Stimulated activated CD8-positive, alpha-beta memory T cell treated with anti-CD3 and anti-CD28 coated beads, Interleukin-15, amount 100 ng/mL, for 1 hour (primary cell): ENCODE data around the gene TXNDC11.

Experiments
- DNase-seq: peaks from one replicate; pipeline ENCODE4 v3.0.0-alpha.2; 2020; ENCODE audit warnings: low read depth

The TXNDC11 gene

DNA sequence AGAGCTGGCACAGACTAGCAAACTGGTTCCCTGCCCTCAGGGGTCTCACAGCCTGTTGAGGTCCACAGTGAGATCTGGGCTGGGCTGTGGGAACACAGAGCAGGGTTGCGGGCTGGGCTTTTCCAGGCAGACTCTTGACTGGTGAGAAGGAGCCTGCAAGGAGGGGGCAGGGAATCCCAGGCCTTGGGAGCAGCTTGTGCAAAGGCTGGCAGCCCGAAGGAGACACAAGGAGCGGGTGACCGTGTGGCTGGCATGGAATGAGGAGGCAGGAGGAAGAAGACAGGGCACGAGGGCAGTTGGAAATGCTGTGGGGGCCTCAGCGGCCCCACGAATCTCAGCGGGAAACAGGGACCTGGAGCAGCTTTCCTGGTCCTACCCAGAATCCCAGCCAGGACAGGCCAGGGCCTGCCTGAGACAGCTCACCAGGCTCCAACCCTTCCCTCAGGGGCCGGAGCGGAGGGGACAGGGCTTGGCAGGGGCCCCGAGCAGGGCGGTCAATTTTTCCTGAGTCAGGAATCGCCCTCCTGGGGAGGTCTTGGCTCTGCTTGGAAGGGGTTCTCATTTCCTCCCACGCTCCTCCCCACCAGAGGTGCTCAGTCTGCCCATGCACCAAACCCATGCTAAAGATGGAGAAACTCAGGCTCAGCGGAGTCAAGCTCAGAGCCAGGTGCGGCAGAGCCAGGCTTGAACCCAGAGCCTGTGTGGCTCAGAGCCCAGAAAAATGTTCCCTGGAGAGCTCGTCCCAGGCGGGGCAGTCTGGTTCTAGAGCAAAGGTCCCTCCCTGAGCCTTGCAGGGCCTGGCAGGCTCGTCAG is 83.6 kb downstream of the TXNDC11 start:
- DNase-seq = no peak

DNA sequence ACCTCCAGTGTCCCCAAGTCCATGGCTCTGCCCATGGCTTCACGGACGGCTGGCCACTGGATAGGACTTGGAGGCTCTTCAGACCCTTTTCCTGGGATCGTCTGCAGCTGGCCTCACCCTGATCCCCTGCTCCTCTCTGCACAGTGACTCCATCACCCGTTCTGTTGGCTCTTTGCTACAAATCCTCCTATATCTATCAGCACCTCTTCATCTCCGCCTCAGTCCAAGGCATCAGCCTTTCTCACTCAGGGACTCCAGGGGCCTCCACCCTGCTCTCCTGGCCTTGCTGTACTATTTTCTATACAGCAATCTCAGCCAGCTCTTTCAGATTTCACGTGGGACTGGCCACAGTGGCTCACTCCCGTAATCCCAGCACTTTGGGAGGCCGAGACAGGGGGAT is 85.1 kb downstream of the TXNDC11 start:
- DNase-seq = no peak

DNA sequence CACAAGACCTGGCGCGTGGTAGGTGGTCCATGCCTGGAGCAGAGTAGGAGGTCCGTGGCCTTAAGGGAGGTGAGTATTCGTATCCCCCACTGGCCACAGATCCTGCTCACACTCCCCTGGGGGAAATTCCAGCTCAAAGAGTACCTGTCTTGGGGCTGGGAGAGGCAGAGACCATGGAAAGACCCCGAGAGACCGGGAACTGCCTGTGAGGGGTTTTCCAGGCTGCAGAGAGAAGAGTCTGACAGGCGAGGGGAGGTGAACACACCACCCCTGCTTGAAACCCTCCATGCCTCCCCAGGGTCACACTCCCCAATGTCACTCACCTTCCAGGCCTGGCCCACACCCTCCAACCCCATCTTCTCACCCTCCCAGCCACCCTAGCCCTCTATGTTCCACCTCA is 87.0 kb downstream of the TXNDC11 start:
- DNase-seq = no peak

DNA sequence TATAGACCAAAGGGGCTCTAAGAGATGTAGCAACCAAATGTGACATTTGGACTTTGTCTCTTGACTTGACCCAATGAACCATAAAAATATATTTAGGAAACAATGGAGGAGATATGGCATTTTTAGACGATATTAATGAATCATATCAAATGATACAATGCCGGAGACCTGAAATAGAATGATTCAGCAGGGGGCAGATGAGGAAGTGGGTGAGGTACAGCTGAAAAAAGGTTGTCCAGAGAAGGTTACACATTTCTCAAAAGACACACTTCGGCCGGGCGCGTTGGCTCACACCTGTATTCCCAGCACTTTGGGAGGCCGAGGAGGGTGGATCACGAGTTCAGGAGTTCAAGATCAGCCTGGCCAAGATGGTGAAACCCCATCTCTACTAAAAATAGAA is 90.9 kb downstream of the TXNDC11 start:
- DNase-seq = no peak

DNA sequence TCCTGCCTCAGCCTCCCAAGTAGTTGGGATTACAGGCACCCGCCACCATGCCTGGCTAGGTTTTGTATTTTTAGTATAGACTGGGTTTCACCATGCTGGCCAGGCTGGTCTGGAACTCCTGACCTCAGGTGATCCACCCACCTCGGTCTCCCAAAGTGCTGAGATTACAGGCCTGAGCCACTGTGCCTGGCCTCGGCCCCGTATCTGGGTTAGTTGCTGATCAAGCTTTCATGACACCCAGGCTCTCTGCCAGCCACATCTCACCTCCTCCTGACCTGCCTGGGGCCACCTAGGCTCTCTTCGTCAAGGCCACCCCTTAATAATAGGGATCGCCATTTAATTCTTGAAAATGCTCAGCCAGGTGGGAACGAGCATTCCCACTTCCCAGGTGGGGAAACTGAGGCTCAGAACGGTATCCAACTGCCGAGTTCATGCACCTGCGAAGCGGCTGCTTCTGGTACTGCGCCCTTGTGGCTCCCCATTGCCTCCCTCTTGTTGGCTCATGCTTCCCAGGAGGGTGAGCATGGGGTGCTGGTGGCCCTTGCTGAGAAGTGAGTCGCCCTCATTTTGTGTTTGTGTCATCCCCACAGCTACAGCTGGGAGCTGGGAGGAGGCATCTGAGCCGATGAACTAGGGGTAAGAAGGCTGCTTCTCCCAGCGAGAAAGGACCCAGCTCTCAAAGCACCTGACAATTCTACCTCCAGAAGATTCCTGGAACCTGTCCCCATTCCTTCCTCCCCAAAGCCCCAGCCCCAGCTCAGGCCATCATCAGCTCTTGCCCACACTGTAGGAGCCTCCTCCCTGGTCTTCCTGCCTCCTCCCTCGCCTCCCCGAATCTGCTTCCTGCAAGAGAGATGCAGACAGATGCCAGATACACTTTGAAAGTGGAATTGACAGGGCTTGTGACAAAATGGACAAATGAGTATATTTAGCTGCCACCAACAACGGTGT is 91.7 kb downstream of the TXNDC11 start:
- no peak for DNase-seq

DNA sequence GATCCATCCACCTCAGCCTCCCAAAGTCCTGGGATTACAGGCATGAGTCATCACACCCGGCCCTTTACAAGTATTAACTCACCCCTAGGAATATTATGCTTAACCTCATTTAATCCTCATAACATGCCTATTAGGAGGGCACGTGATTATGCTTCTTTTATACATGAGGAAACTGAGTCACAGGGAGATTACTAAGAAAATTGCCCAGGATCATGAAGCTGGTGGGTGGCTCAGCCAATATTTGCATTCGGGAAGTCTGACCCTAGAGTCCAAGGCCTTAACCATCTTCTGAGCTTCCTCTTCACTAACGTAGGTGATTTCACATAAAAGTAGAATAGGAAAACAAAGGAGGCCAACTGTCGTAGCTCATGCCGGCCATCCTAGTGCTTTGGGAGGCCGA is 93.4 kb downstream of the TXNDC11 start:
- DNase-seq = no peak

DNA sequence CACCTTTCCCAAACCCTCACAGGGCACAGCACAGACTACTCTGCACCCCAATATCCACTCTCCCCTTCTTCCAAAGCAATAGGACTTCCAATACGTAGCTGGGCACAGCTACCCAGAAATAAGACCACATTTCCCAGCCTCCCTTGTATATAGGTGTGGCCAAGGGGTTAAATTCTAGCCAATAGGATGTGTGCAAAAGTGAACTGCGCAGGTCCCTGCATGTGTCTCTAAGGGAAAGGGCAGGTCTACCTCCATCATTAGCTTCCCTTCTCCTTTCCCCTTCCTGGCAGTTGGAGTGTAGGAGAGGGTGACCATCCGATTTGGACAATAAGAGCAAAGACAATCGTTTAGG is 99.9 kb downstream of the TXNDC11 start:
- DNase-seq = no peak

DNA sequence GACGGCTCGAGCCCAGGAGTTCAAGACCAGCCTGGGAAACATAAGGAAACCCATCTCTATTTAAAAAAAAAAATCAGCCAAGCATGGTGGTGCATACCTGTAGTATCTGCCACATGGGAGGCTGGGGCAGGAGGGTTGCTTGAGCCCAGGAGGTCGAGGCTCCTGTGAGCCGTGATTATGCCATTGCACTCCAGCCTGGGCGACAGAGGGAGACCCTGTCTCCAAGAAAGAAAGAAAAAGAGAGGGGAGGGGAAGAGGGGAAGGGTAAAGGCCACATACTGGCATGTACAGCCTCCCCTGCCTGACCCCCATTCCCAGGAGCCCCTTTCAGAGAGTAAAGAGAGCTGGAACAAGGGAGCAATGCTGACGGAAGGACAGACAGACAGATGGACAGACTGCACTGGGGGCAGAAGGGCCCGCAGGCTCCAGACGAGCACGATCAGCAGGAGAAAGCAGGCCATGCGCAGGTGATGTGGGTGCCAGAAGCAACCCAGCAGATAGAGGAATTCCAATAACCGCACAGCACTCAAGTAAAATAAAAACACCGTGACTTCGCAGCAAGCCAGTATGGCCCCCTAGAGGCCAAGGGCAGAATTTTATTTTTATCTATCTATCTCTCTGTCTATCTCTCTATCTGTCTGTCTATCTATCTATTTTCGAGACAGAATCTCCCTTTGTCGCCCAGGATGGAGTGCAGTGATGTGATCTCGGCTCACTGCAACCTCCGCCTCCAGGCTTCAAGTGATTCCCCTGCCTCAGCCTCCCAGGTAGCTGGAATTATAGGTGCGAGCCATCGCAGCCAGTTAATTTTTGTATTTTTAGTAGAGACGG is 101.5 kb downstream of the TXNDC11 start:
- DNase-seq = no peak

DNA sequence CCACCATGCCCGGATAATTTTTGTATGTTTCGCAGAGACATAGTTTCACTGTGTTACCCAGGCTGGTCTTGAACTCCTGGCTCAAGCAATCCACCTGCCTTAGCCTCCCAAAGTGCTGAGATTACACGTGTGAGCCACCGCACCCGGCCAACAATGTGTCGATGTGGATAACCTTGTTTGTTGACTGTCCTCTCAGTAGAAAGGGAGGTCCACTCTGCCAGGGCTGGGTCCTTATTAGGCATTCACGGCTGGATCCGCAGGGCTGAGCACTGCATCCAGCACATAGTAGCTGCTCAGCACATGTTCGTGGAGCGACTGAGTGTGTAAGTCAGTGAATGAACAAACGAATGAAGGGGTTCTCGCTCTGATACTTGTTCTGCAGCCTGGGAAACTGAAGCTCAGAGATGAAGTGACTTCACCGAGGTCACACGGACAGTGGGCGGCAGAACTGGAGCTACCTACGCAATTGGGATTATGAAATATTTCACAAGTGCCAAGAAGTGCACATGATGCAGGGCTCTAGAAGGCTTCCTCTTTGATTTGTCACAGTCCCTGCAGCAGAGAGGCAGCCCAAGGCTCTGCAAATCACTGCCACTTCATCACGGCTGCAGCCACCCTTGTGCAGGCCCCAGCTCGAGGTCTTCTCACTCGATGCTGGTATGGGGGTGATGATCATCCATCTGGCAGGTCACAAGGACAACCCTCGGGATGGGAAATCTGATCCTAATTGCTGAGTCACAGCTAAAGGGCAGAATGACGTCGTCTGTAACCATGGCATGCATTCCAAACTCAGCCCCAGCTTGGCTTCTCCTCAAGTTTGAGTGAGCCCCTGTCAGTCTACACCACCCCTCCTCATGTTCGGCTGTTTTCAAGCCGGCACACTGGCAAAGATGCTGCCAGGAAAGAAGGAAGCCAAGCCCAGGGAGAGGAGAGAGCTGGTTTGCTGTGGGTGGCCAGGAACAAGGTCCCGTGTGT is 102.4 kb downstream of the TXNDC11 start:
- DNase-seq = no peak

DNA sequence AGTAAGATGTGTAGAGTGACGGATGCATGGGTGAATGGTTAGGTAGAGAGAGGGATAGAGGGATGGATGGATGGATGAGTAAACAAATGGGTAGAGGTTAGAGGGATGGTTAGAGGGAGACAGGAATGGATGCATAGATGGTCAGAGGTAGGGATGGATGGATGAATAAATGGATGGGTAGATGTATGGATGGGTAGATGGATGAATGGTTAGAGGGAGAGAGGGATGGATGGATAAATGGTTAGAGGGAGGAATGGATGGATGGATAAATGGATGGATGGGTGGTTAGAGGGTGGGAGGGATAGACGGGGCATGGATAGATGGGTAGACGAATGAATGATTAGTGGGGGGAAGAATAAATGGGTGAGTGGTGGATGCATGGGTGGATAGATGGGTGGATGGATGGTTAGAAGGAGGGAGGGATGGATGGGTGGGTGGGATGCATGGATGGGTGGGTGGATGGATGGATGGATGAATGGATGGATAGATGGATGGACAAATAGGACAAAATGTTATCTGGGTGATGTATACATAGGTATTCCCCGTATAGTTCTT is 103.6 kb downstream of the TXNDC11 start:
- no peak for DNase-seq

DNA sequence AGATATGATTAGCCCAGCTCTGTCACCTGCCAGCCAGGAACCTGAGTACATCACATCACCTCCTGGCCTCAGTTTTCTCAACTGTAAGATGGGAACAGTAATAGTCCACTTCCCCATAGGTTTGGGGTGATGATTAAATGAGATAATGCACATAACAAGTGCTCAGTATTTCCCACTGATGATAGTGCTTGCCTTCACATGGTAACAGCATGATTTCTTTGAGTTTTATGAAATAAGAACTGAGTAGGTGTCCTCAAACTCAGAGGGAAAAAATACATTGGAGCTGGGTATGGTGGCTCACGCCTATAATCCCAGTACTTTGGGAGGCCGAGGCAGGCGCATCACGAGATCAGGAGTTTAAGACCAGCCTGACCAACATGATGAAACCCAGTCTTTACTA is 104.5 kb downstream of the TXNDC11 start:
- no peak for DNase-seq

DNA sequence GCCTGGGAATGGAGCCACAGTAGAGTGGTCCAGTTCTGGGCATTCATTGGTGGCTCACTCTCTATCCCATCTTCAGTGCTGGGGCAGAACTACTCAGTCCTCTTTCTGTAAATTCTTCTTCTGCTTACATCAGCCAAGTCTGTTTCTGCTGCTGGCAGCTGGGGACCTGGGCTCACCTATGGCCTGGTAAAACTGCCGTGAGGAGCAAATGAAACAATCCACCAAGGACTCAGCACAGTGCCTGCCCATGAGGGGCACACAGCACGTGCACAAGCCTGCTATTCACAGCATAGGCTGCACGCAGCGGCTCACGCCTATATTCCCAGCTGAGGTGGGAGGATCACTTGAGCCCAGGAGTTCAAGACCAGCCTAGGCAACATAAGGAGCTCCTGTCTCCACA is 105.3 kb downstream of the TXNDC11 start:
- DNase-seq = no peak

DNA sequence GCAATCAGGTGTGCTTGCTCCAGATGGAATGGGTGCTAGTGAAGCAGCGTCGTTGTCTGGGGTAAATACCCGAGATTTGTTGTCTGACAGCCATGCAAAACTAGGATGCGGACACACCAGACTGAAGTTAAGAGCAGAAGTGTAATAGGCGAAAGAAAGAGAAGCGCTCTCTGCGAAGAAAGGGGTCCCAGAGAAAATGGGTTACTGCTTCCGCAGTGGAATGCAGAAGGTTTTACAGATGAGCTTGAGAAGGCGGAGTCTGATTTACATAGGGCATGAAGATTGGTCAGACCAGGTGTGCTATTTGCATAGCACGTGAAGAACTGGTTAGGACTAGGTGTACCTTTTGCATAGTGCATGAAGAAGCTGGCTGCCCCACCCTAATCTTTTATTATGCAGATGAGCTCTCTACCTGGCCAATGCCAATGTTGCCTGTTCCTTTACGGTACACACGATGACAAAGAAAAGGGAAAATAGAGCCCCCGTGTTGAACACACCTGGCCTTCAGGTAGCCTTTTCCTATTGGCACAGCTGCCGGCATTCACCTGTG is 106.4 kb downstream of the TXNDC11 start:
- no peak for DNase-seq

DNA sequence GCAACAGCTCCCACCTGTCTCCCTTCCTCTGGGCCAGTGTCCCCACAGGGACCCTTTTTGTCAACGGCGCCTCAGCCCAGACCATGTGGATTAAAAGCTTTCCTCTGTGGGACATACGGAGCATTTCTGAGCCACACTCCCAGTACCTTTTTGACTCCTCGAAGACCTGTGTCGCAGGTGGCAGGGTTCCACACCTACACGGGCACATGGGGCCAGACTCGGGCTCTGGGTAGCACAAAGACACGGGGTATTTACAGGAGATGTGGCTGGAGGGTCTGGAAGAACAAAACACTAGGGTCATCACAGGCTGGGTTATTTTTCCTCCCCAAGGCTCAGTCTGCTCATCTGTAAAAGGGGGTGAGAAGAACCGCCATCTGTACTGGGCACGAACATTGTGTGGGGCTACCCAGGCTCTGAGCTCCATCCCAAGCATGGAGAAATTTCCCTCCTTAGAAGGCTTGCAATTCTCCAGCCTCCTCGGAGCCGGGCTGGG is 106.9 kb downstream of the TXNDC11 start:
- no peak for DNase-seq

DNA sequence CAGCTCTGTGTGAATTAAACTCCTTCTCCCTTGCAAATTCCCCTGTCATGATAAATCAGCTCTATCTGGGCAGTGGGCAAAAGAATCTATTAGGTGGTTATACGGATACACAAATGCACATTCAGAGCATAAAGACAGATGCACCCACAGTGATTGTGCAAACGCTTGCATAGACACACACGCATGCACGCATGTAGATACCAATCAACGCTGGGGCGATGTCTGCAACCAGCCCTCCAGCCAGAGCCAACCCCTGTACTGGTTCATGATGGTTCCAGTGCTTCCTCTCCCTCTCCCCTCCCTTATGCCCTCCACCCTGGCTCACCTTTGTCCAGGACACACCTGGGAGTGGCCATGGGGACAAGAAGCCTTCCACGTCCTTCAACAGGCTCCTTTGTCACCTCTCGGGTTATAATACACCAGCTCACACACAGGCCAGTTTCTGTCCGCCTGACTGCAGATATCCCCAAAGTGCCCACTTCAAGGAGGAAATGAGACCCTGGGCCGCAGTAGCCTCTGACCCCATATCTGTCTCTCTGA is 107.5 kb downstream of the TXNDC11 start:
- no peak for DNase-seq

DNA sequence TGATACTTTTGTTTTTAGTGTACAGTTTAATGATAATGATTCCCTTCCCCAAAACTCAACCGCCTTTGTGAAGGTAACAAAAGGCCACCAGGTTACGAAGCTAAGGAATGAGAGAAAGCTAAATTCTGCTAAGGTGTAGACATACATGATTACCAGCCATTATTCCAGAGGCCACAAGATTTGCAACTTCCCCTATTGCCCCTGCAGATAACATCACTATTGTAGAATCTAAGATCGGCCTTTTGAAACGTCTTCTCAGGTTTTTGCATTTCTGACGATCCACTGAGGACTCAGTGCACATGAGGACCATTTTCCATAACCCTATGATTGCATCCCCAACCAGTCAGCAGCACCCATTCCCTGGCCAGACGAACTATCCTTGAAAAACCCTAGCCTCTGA is 108.3 kb downstream of the TXNDC11 start:
- DNase-seq = no peak

DNA sequence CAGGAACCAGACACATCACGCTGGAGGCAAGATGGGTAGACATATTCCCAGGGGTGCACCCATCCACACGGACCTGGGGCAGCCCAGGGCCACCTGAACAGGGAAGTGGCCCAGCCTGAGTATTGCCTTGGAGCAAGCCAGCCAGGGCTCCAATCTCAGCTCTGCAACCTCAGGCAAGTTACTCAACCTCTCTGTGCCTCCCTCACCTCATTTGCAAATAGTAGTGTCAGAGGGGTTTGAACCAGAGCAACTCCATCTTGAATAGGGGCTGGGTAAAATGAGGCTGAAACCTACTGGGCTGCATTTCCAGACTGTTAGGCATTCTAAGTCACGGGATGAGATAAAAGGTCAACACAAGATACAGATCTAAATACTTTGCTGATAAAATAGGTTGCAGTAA is 109.5 kb downstream of the TXNDC11 start:
- no peak for DNase-seq

DNA sequence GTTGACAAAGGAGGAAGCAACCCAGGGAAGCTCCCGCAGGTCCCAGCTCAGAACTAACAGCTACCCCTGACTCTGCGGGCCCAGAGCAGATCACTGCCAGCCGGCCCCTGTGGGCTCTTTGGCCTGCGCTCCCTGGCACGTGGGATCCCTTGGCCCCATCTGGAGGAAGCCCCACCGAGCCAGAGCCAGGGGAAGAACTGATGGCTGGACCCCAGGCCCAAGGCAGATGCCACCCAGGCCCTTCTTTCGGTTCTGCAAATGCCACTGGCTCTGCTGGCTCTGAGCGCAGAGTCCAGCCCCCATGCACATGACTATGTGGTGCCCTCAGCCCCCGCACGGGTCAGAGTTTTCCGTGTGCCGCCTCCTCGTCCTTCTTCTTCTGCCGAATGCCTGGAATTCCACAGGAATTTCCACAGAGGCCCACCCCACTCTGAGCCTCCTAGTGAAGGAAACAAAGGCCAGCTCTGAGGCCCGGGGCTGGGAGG is 110.2 kb downstream of the TXNDC11 start:
- no peak for DNase-seq

DNA sequence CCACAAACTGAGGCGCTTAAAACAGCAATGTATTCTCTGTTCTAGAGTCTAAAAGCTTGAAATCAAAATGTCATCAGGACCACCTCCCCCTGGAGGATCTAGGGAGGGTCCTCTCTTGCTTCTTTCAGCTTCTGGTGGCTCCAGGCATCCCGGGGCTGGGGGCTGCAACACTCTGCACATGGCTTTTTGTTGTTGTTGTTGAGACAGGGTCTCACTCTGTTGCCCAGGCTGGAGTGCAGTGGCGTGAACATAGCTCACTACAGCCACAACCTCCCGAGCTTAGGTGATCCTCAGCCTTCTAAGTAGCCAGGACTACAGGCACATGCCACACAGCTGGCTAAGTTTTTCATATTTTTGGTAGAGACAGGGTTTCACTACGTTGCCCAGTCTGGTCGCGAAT is 111.4 kb downstream of the TXNDC11 start:
- no peak for DNase-seq

DNA sequence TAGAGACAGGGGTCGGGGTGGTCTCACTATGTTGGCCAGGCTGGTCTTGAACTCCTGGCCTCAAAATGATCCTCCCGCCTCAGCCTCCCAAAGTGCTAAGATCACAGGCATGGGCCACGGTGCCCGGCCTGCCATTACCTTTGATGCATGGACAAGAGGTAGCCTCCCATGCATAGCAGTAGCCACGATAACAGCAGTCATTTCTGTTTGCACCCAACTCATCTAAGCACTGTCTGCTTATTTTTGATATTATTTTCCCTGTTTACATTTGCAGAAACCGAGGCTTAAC is 111.9 kb downstream of the TXNDC11 start:
- no peak for DNase-seq
